Ureter (tissue), 1 donor: ENCODE results near the gene ARHGAP26. TPM values are rescaled to one million over a fixed set of nuclear protein-coding genes. Genes with fewer than 3 reads are reported as not detected.
A peak's percentile ranks its signal among the peaks of the same experiment; 100 is the strongest.

Experiments
- DNase-seq: peaks from one replicate; pipeline ENCODE4 v3.0.0-alpha.2; 2020; ENCODE audit warnings: low spot score
- total RNA-seq: library from RNA; stranded (reverse); gene quantifications from one replicate; pipeline ENCODE4 v1.2.4, GENCODE V29; 2023
- donor health status: DM: yes; HTN: yes; CAD: no.

Gene ARHGAP26
- total RNA-seq, 1 donor from 2014 or later: 46.9 TPM

- DNase-seq: no peak
These were observed 20.9 kb upstream of the ARHGAP26 start for GRCh38 chr5:142749321-142749720.

GRCh38 chr5:142753116-142753631 is 17.0 kb upstream of the ARHGAP26 start:
- DNase-seq: peak; percentile 55

- no peak for DNase-seq
These were observed 16.1 kb upstream of the ARHGAP26 start for GRCh38 chr5:142754031-142754430.

- DNase-seq: no peak
These were observed 13.6 kb upstream of the ARHGAP26 start for GRCh38 chr5:142756576-142756975.

GRCh38 chr5:142757564-142757963 is 12.6 kb upstream of the ARHGAP26 start:
- DNase-seq: no peak

GRCh38 chr5:142758062-142758795 is 11.9 kb upstream of the ARHGAP26 start:
- no peak for DNase-seq

GRCh38 chr5:142758796-142759145 is 11.4 kb upstream of the ARHGAP26 start:
- DNase-seq: no peak

- DNase-seq: no peak
These were observed 6.5 kb upstream of the ARHGAP26 start for GRCh38 chr5:142763701-142764100.

GRCh38 chr5:142767178-142767577 is 3.0 kb upstream of the ARHGAP26 start:
- no peak for DNase-seq

GRCh38 chr5:142767911-142768310 is 2.3 kb upstream of the ARHGAP26 start:
- DNase-seq: no peak

GRCh38 chr5:142769251-142769792 is 855 bp upstream of the ARHGAP26 start:
- DNase-seq: no peak

GRCh38 chr5:142770650-142771609 is 753 bp downstream of the ARHGAP26 start:
- DNase-seq: peak; percentile 57

GRCh38 chr5:142771666-142772065 is 1.5 kb downstream of the ARHGAP26 start:
- no peak for DNase-seq

- DNase-seq: no peak
These were observed 2.5 kb downstream of the ARHGAP26 start for GRCh38 chr5:142772446-142773293.

GRCh38 chr5:142777099-142777498 is 6.9 kb downstream of the ARHGAP26 start:
- DNase-seq: no peak

GRCh38 chr5:142777850-142778249 is 7.7 kb downstream of the ARHGAP26 start:
- DNase-seq: no peak

- DNase-seq: no peak
These were observed 9.1 kb downstream of the ARHGAP26 start for GRCh38 chr5:142779163-142779840.

GRCh38 chr5:142780871-142781270 is 10.7 kb downstream of the ARHGAP26 start:
- no peak for DNase-seq

- DNase-seq: no peak
These were observed 12.9 kb downstream of the ARHGAP26 start for GRCh38 chr5:142782976-142783530.

GRCh38 chr5:142783601-142784341 is 13.6 kb downstream of the ARHGAP26 start:
- DNase-seq: no peak
